GF-D8 (cell line): ENCODE results near the gene AXIN1.
"Not testable (repeated sequence)": the region's sequence is repeated elsewhere in the genome, so short reads cannot be mapped to it uniquely, and the experiment has no call there.

ENCODE experiments used
- DNase-seq: peaks from one replicate; lab custom pipeline; 2025; lab: John Stamatoyannopoulos, UW

The AXIN1 gene

DNA sequence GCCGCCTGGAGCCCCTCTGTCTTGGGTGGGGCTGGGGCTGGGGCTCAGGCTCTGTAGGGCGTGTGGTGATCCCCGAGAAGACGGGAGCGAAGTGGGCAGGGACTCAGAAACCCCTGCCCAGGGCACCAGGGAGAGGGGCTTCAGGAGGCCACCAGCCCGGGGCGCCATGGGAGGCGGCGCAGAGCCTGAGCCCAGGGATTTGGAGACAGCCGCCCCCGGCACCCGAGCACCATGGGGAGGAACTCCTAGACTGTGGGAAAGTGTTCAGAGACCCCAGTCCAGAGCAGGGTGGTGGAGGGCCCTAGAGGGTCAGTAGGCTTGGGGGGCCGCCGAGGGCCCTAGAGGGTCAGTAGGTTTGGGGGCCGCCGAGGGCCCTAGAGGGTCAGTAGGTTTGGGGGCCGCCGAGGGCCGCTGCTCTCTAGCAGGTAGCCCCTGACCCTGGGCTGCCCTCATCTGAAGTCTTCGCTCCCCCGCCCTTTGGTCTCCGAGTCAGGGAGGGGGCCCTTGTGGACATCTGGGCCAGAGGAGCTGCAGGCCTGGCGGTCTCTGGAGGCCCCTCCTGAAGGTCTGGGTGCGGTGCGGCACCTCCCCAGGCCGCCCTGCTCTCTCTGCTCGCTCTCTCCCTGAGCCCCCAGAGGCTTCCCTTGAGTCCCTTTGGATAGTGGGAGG, 71.4 kb downstream of the AXIN1 start:
- DNase-seq: no peak

DNA sequence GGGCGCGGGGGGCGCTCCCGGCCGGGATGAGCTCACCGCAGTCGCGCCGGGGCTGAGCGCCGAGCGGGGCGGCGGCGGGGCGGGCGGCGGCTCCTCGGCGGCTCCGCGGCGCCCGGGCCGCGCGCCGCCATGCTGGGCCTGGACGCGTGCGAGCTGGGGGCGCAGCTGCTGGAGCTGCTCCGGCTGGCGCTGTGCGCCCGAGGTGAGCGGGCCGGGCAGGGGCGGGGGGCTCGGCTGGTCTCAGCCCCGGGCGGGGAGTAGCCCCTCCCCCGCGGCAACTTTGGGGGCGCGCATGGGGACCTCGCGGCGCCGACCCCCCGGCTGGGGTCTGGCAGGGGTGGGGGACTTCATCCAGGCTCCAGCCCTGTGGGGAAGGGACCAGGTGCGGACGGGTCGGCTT, 72.0 kb downstream of the AXIN1 start, which contains the start of gene ARHGDIG:
TSS of gene ARHGDIG (plus strand) at position 40 of the 400 bp plus-strand sequence. CDS start at position 130, 90 bp downstream.
- no peak for DNase-seq

- no peak for DNase-seq
Measured at GRCh38 chr16:280005-280460, 72.5 kb downstream of the AXIN1 start.

GRCh38 chr16:279531-279930, 73.0 kb downstream of the AXIN1 start:
- no peak for DNase-seq

- peak; percentile 65 for DNase-seq
Measured at GRCh38 chr16:278863-279366, 73.6 kb downstream of the AXIN1 start.

GRCh38 chr16:276426-277077, 76.0 kb downstream of the AXIN1 start:
- DNase-seq: no peak

GRCh38 chr16:275786-276232, 76.7 kb downstream of the AXIN1 start, which contains the start of gene RGS11:
RGS11 (minus strand) TSS chr16:275944; CDS start chr16:275911, 33 bp downstream.
- DNase-seq: no peak

DNA sequence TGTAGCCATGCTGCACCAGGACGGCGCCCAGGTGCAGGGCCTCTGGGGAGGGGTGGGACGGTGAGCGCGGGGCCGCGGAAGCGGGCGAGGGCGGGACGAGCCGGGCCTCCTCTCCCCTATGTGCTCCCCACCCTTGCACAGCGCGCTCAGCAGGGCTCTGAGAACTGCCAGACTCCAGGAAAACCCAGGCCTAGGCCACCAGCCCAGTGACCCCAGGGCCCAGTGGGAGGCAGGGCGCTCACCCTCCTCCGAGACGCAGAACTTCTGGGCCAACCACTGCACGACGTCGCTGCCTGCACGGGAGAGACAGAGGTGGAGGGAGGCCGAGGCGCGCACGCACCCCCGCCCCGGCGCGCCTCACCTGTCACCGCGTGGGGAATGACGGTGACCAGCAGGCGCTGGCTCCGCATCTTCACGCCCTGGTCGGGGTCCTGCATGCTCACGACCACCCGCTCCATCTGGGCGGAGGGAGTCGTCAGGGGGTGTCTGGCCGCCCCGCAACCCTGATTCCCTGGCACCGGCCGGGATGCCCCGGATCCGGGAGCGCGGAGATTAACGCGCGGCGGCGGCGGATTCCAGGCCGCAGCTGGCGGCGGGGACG, 77.4 kb downstream of the AXIN1 start:
- DNase-seq: no peak

DNA sequence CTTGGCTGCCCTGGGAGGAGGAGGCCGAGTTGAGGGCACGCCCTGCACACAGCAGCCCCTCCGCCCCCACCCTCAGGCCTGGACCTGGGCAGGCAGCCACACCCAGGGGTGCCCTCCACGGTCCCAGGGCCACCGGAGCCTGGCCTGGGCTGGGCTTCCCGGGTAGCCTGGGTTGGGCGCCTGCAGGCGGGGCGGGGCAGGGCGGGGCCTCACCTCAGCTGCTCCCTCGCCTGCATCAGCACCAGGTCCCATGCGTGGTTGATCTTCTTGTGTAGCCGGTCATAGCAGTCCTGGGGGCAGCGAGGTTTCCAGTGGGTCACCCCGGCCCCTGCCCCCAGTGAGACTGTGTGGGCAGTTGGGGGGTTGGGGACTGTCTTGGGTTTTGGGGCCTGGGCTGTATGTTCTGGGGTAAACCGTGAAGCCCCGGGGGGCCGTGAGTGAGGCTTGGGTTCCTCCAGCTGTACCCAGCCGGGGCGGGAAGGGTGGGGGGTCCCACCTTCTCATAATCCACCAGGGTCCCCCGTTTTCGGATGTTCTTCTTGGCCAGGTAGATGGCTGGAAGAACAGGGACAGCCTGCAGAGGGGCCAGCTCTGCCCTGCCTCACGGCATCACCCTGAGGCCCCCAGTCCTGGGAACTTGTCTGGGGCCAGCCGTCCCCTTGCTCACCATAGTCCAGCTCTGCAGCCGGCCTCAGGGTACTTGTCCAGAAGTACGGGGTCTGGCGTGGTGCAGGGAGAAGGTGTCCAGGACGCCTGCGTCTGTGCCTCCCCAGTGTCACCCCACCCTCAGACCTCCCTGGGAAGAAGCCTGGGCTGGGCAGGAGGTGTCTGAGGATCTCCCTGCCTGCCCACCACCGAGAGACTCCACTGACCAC, 78.7 kb downstream of the AXIN1 start:
- no peak for DNase-seq

DNA sequence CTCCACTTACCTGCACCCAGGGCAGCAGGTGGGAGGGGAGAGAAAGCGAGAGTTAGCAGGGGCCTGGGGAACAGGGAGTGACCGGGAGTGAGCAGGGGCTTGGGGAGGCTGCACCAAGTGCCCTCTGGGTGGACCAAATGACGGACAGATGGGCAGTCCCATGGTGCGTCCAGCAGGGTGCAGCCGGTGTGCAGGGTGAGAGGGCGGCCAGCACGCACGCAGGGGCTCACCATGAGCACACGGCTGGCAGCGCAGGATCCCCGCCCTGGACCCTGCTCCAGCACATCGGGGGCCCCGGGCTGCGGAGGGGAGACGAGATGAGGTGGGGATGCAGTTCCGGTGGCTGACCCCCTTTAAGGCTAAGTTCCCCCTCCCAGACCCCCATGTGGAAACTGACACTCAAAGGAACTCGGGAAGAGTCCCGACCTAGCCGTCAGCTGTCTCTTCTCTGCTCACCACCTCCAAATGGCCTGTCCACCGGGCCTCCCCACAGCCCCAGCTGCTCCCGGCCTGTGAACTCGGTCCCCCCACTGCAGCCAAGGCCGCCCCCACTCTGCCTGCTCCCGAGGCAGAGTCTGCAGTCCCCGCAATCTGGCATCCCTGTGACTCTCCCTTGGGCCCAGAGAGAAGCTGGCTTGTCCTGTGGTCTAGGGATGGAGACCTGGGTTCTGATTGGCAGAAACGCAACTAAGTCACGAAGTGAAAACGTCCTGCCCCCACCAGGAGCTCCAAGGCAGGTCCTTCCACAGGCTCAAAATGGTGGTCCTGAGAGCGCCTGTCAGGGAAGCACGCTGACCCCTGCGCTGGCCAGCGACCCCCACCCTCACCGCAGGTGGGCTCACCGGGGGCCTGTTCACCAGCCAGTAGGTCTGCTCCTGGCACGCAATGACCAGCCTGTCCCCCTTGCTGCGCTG, 79.6 kb downstream of the AXIN1 start:
- DNase-seq: no peak

- no peak for DNase-seq
Measured at GRCh38 chr16:270381-271255, 81.9 kb downstream of the AXIN1 start.

DNA sequence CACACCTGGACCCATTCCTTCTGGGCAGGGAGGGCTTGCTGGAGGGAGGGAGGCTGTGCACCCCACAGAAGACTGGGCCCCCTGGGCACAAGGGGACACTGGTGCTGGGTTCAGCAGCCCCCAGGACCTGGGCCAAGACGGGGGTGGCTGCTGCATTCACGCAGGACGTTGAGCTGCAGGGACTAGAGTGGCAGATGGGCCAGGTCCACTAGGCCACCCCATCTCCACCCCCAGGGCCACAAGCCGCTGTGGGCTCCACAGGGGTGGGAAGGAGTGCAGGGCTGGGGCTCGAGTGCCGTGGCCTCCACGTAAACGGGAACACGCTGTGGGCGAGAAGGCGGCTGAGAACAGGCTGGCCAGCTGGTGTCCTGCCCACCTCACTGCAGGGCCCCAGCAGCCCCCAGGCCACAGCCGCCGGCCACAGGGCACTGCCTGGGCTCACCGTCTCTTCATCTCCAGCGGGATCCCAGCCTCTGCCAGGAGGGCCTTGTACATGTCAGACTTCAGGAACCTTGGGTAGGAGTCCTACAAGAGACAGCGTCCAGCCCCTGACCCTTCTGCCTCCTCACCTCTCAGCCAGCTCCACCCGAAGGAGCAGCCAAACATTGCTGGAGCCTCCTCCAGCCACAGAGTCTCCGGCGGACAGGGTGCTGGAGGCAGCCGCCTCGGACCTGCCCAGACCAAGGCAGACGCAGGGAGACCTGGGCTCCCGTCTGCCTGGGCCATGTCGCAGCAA, 83.3 kb downstream of the AXIN1 start:
- no peak for DNase-seq

GRCh38 chr16:268141-269053, 84.1 kb downstream of the AXIN1 start:
- DNase-seq: no peak

GRCh38 chr16:267562-267961, 85.0 kb downstream of the AXIN1 start:
- DNase-seq: not testable (repeated sequence)

- no peak for DNase-seq
Measured at GRCh38 chr16:266258-267164, 86.0 kb downstream of the AXIN1 start.

GRCh38 chr16:265711-266110, 86.8 kb downstream of the AXIN1 start:
- DNase-seq: no peak

GRCh38 chr16:265002-265529, 87.5 kb downstream of the AXIN1 start:
- DNase-seq: no peak
